DND-41 (cell line): Measurements from ENCODE around the gene AMH.

Source experiments
- ATAC-seq: fragments of 200-7000 bp; cut with Tn5 transposase; 3 replicates; pipeline ENCODE4 v1.9.1; 2021; ENCODE audit warnings: low read depth; ENCODE audit not compliant: insufficient read depth
- DNase-seq: peaks from one replicate; pipeline ENCODE4 v3.0.0-alpha.2; 2020
- H2AFZ ChIP-seq: 2 replicates; pipeline ENCODE4 v1.6.0; 2012; ENCODE audit warnings: low read depth, low read length
- H3K27ac ChIP-seq: 2 replicates; pipeline ENCODE4 v1.5.1; 2012; ENCODE audit warnings: low read length, inconsistent platforms
- H3K27me3 ChIP-seq: fragments of 200-600 bp; sonication (generic); 2 replicates; pipeline ENCODE4 v1.6.0; 2012; ENCODE audit warnings: low read length, mild to moderate bottlenecking, inconsistent platforms; ENCODE audit not compliant: insufficient read depth, poor library complexity
- H3K36me3 ChIP-seq: 2 replicates; pipeline ENCODE4 v1.5.1; 2012; ENCODE audit warnings: low read length, inconsistent platforms; ENCODE audit not compliant: insufficient read depth
- H3K4me1 ChIP-seq: 2 replicates; pipeline ENCODE4 v1.5.1; 2012; ENCODE audit warnings: mild to moderate bottlenecking, low read length; ENCODE audit not compliant: insufficient read depth
- H3K4me2 ChIP-seq: 2 replicates; pipeline ENCODE4 v1.6.0; 2012; ENCODE audit warnings: mild to moderate bottlenecking, moderate library complexity, low read length, inconsistent platforms; ENCODE audit not compliant: insufficient read depth
- H3K4me3 ChIP-seq, 2 experiments: fragments of 200-600 bp in 1 of 2; shearing (Covaris generic) in 1 of 2; 2 replicates each; pipeline ENCODE4 v1.5.1; 2012 to 2016; ENCODE audit warnings: inconsistent platforms in 2 of 2, low read length in 2 of 2, mild to moderate bottlenecking in 2 of 2, low read depth in 1 of 2, moderate library complexity in 1 of 2
- H3K79me2 ChIP-seq: 2 replicates; pipeline ENCODE4 v1.6.0; 2012; ENCODE audit warnings: low read length, inconsistent platforms; ENCODE audit not compliant: insufficient read depth
- H3K9ac ChIP-seq: 2 replicates; pipeline ENCODE4 v1.6.0; 2012; ENCODE audit warnings: low read depth, mild to moderate bottlenecking, inconsistent platforms, low read length, moderate library complexity
- H3K9me3 ChIP-seq: 2 replicates; pipeline ENCODE4 v1.5.1; 2012; ENCODE audit warnings: low read length, moderate library complexity, mild to moderate bottlenecking, inconsistent platforms; ENCODE audit not compliant: insufficient read depth, severe bottlenecking
- H4K20me1 ChIP-seq: 2 replicates; pipeline ENCODE4 v1.6.0; 2012; ENCODE audit warnings: low read length; ENCODE audit not compliant: insufficient read depth
- CTCF ChIP-seq: IDR thresholded peaks from 2 replicates; pipeline ENCODE4 v1.5.1; 2012; ENCODE audit warnings: borderline replicate concordance, low read length, moderate library complexity, mild to moderate bottlenecking; ENCODE audit not compliant: poor library complexity, severe bottlenecking; ENCODE audit errors: extremely low read depth
- EZH2 ChIP-seq: IDR thresholded peaks from 3 replicates; pipeline ENCODE4 v1.6.1; 2012; ENCODE audit warnings: borderline replicate concordance, low read depth, mild to moderate bottlenecking, moderate library complexity, low read length, inconsistent platforms; ENCODE audit not compliant: severe bottlenecking

Gene AMH

GRCh38 chr19:2254064-2254872 lies 5.1 kb downstream of the AMH start:
- Histone ChIP-seq H3K4me3 (no peak overlapping the region), H3K36me3 (peaks cover 13% of the 10 kb centered on the region), H3K27me3 (no peaks in the 10 kb centered on the region), H4K20me1 (peaks cover 19% of the 10 kb centered on the region; the same call in 1 of the 2 replicates), H3K4me2 (no peak overlapping the region), H3K27ac (no peak overlapping the region), H3K9ac (no peak overlapping the region), H3K9me3 (no peaks in the 10 kb centered on the region), H2AFZ (no peak overlapping the region), H3K79me2 (no peaks in the 10 kb centered on the region), H3K4me1 (peaks cover 22% of the 10 kb centered on the region)
- ATAC-seq, result no peak
- TF ChIP-seq CTCF (no peak), EZH2 (no peak)
- DNase-seq, result no peak

GRCh38 chr19:2255112-2255845 lies 6.2 kb downstream of the AMH start:
- Histone ChIP-seq H3K79me2 (no peaks in the 10 kb centered on the region), H3K4me2 (no peak overlapping the region), H3K4me1 (peaks cover 22% of the 10 kb centered on the region), H3K4me3 (no peak overlapping the region), H3K9ac (no peak overlapping the region), H4K20me1 (peaks cover 9% of the 10 kb centered on the region; the same call in 1 of the 2 replicates), H2AFZ (no peak overlapping the region), H3K27me3 (no peaks in the 10 kb centered on the region), H3K9me3 (no peaks in the 10 kb centered on the region), H3K27ac (no peak overlapping the region), H3K36me3 (peaks cover 4% of the 10 kb centered on the region)
- TF ChIP-seq CTCF, result no peak
- no peak for TF ChIP-seq EZH2
- no peak for ATAC-seq
- no peak for DNase-seq

GRCh38 chr19:2255982-2256685 lies 7.0 kb downstream of the AMH start, which contains the start of gene JSRP1:
Gene JSRP1 (minus strand): TSS chr19:2256417. CDS start chr19:2255314, 1,103 bp downstream.
- Histone ChIP-seq H3K4me1 (peaks cover 22% of the 10 kb centered on the region), H3K27ac (peak within 1 kb of the TSS; percentile 64), H3K9ac (peak within 1 kb of the TSS; percentile 48), H3K36me3 (peaks cover 4% of the 10 kb centered on the region), H3K4me3 (no peak within 1 kb of the TSS), H2AFZ (no peak within 1 kb of the TSS), H3K79me2 (no peaks in the 10 kb centered on the region), H4K20me1 (peaks cover 6% of the 10 kb centered on the region; the same call in 1 of the 2 replicates), H3K9me3 (no peaks in the 10 kb centered on the region), H3K4me2 (peak within 1 kb of the TSS; percentile 23; the same call in 1 of the 2 replicates), H3K27me3 (no peaks in the 10 kb centered on the region)
- TF ChIP-seq EZH2 (no peak), CTCF (no peak)
- no peak for ATAC-seq
- DNase-seq, result no peak
